ENCODE results near the gene ZCWPW1. TPM values are rescaled to one million over a fixed set of nuclear protein-coding genes. Genes with fewer than 3 reads are reported as not detected.
"Not testable (repeated sequence)": the region's sequence is repeated elsewhere in the genome, so short reads cannot be mapped to it uniquely, and the experiment has no call there.

The ZCWPW1 gene
- total RNA-seq, 2 experiments from 2014 or later, result 4.1 to 10.8 TPM

GRCh38 chr7:100449190-100449795 is 20.8 kb upstream of the ZCWPW1 start:
- CTCF ChIA-PET (ENCODE audit: unreplicated experiment), result no interaction called here
- intact Hi-C loops (cut with micrococcal nuclease; ENCODE audit: unreplicated experiment), result no loop called here
- no peaks in the 10 kb centered on the region for H3K9me3 ChIP-seq (ENCODE audit: low read length)
- no peaks in the 10 kb centered on the region for H4K20me1 ChIP-seq (ENCODE audit: insufficient read depth, low read length)
- H3K36me3 ChIP-seq (ENCODE audit: insufficient read depth, low read length), result no peaks in the 10 kb centered on the region
- no peak overlapping the region for H3K4me2 ChIP-seq (ENCODE audit: low read length)
- BruUV-seq (replicated peaks), result no TSS peak
- no peak overlapping the region for H3K4me3 ChIP-seq (ENCODE audit: low read depth, low read length, poor library complexity, severe bottlenecking)
- no peak for DNase-seq (ENCODE audit: low spot score)
- no peaks in the 10 kb centered on the region for H3K79me2 ChIP-seq (ENCODE audit: insufficient read depth, low read depth, low read length)
- H3K9me2 ChIP-seq (ENCODE audit: insufficient read depth, low read length), result no peaks in the 10 kb centered on the region
- H3K27ac ChIP-seq (ENCODE audit: low read depth, low read length, poor library complexity, severe bottlenecking), result no peak overlapping the region
- no peak overlapping the region for H2AFZ ChIP-seq (ENCODE audit: low read length)
- peaks cover 27% of the 10 kb centered on the region for H3K4me1 ChIP-seq (ENCODE audit: insufficient read depth, low read length, poor library complexity, severe bottlenecking)
- no peak for TF ChIP-seq CTCF (conservative IDR thresholded peaks at IDR 0.05; ENCODE audit: low read length)
- no peak for TF ChIP-seq EZH2phosphoT487 (IDR thresholded peaks at IDR 0.05; ENCODE audit: borderline replicate concordance, low read depth, low read length)
- POLR2A ChIA-PET, result interaction anchor here (0.9 to 1.6 kb wide), 3 partner anchors 12 to 27 kb away, joined by 3 to 6 read pairs (median 6); partner anchors contain the start of gene PPP1R35

- H3K9me2 ChIP-seq (ENCODE audit: insufficient read depth, low read length); H3K27ac ChIP-seq (ENCODE audit: low read depth, low read length, poor library complexity, severe bottlenecking); H3K4me2 ChIP-seq (ENCODE audit: low read length); H3K4me3 ChIP-seq (ENCODE audit: low read depth, low read length, poor library complexity, severe bottlenecking); BruUV-seq (replicated peaks); H3K79me2 ChIP-seq (ENCODE audit: insufficient read depth, low read depth, low read length); H3K36me3 ChIP-seq (ENCODE audit: insufficient read depth, low read length); DNase-seq (ENCODE audit: low spot score); H3K9me3 ChIP-seq (ENCODE audit: low read length); H4K20me1 ChIP-seq (ENCODE audit: insufficient read depth, low read length); H2AFZ ChIP-seq (ENCODE audit: low read length); intact Hi-C loops (cut with micrococcal nuclease; ENCODE audit: unreplicated experiment): not testable (repeated sequence)
- CTCF ChIA-PET (ENCODE audit: unreplicated experiment), result interaction anchor here (1.3 kb wide), 1 partner anchor 13 kb away, joined by 5 read pairs; no protein-coding TSS in a partner anchor
- H3K4me1 ChIP-seq (ENCODE audit: insufficient read depth, low read length, poor library complexity, severe bottlenecking), result peaks cover 29% of the 10 kb centered on the region
- POLR2A ChIA-PET, result interaction anchor here (0.7 to 1.5 kb wide), 2 partner anchors 11 to 37 kb away, joined by 5 to 7 read pairs; no protein-coding TSS in a partner anchor
Observed at GRCh38 chr7:100447363-100447762, 18.9 kb upstream of the ZCWPW1 start.

- Histone ChIP-seq H3K79me2 (ENCODE audit: insufficient read depth, low read depth, low read length) (no peaks in the 10 kb centered on the region), H3K9me3 (ENCODE audit: low read length) (no peaks in the 10 kb centered on the region), H3K36me3 (ENCODE audit: insufficient read depth, low read length) (no peaks in the 10 kb centered on the region), H3K4me2 (ENCODE audit: low read length) (no peak overlapping the region), H3K4me1 (ENCODE audit: insufficient read depth, low read length, poor library complexity, severe bottlenecking) (peaks cover 29% of the 10 kb centered on the region), H3K4me3 (ENCODE audit: low read depth, low read length, poor library complexity, severe bottlenecking) (no peak overlapping the region), H3K27ac (ENCODE audit: low read depth, low read length, poor library complexity, severe bottlenecking) (no peak overlapping the region), H3K9me2 (ENCODE audit: insufficient read depth, low read length) (no peaks in the 10 kb centered on the region), H2AFZ (ENCODE audit: low read length) (no peak overlapping the region), H4K20me1 (ENCODE audit: insufficient read depth, low read length) (no peaks in the 10 kb centered on the region)
- no peak for DNase-seq (ENCODE audit: low spot score)
- no peak for TF ChIP-seq CTCF (conservative IDR thresholded peaks at IDR 0.05; ENCODE audit: low read length)
- TF ChIP-seq EZH2phosphoT487 (IDR thresholded peaks at IDR 0.05; ENCODE audit: borderline replicate concordance, low read depth, low read length), result no peak
- intact Hi-C loops (cut with micrococcal nuclease; ENCODE audit: unreplicated experiment), result no loop called here
- ChIA-PET CTCF (ENCODE audit: unreplicated experiment) (no interaction called here), POLR2A (interaction anchor here (0.7 to 1.7 kb wide), 3 partner anchors 10 to 285 kb away, joined by 3 to 6 read pairs (median 3); partner anchors contain the start of gene PPP1R35)
- BruUV-seq (replicated peaks), result no TSS peak
Observed at GRCh38 chr7:100446040-100446439, 17.5 kb upstream of the ZCWPW1 start.
